ENCODE data around the gene TLR4. TPM values are rescaled to one million over a fixed set of nuclear protein-coding genes. Genes with fewer than 3 reads are reported as not detected.
A peak's percentile ranks its signal among the peaks of the same experiment; 100 is the strongest.

TLR4 gene
- total and polyA plus RNA-seq, 2 experiments from 2014 or later: 0.06 to 0.17 TPM

DNA sequence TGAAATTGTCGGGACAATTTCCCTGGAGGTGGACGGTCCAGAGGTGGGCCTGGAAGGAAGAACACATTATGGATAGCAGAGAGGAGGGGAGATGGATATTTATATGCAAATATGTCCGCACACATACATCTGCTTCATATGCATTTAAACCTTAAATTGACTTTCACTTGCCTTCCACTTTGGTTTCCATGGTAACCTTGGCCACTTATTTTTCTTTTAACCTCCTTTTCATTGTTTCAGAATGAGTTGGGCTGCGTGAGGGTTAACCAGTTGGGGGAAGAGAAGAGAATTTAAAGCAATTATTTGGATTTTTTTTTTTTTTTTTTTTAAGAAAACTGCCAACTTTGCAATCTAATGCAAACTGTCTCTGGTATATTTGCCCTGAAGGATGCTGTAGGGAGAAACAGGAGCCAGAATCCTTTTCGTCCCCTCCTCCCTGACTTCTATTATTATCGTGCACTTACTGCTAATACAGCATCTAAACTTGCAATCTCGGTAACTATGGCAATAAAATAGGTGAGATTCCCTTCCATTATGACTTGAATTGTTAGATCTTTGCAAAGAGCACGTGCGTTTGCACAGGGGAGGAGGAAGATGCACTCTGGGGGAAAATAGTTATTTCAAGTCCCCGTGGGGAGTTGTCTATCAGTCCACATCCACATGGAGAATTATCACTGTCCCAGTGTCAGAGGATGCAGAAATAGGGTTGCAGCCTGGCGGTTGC, 35.6 kb downstream of the TLR4 start (continued):
- TF ChIP-seq, protein P1, sequence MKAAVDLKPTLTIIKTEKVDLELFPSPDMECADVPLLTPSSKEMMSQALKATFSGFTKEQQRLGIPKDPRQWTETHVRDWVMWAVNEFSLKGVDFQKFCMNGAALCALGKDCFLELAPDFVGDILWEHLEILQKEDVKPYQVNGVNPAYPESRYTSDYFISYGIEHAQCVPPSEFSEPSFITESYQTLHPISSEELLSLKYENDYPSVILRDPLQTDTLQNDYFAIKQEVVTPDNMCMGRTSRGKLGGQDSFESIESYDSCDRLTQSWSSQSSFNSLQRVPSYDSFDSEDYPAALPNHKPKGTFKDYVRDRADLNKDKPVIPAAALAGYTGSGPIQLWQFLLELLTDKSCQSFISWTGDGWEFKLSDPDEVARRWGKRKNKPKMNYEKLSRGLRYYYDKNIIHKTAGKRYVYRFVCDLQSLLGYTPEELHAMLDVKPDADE (IDR thresholded peaks at IDR 0.05): no peak
- no peak for TF ChIP-seq ZNF331 (CRISPR knock-in tag; IDR thresholded peaks at IDR 0.05; ENCODE audit: low read depth)

DNA sequence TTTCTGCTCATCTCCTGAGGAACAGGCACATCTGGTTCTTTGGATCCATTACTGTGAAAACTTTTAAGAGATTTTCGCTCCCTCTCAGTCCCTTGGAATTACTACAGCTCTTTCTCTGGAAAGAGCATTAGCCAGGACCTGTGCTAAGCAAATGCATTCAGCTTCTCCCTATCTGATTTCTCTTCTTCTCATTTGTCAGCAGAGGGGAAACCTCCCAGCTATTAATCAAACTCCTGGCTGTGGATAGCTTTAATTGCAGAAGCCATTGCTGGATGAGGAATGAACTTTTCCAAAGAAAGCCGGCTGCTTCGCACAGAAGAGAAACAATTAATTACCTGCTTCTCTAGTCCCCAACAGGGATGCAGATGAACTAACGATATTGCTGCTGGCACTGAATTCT, 37.9 kb downstream of the TLR4 start:
- no peaks in the 10 kb centered on the region for H3K79me2 ChIP-seq (replicated peaks; ENCODE audit: insufficient read depth)
- H3K4me2 ChIP-seq: no peak overlapping the region
- H3K4me3 Mint-ChIP-seq: no peak overlapping the region
- H3K4me1 ChIP-seq (ENCODE audit: insufficient read depth): peaks cover 5% of the 10 kb centered on the region
- H3F3A ChIP-seq (replicated peaks; ENCODE audit: low read depth): no peaks in the 10 kb centered on the region
- ATAC-seq (no peak), DNase-seq (ENCODE audit: low spot score) (no peak)
- H3K36me3 ChIP-seq (ENCODE audit: insufficient read depth): no peaks in the 10 kb centered on the region
- H3K9me3 Mint-ChIP-seq: peaks cover 31% of the 10 kb centered on the region
- no peak overlapping the region for H3K4me3 ChIP-seq
- TF ChIP-seq, protein P1 (IDR thresholded peaks at IDR 0.05): no peak
- TF ChIP-seq EZH2 (IDR thresholded peaks at IDR 0.05; ENCODE audit: low read depth, unreplicated experiment) (no peak), ZNF462 (CRISPR knock-in tag; IDR thresholded peaks at IDR 0.05) (no peak), JUNB (IDR thresholded peaks at IDR 0.05; ENCODE audit: unreplicated experiment) (no peak), REST (IDR thresholded peaks at IDR 0.05; ENCODE audit: unreplicated experiment) (no peak), STAT1 (IDR thresholded peaks at IDR 0.05; ENCODE audit: unreplicated experiment) (no peak), POLR2AphosphoS5 (IDR thresholded peaks at IDR 0.05; ENCODE audit: low read depth) (no peak), NANOG (IDR thresholded peaks at IDR 0.05; ENCODE audit: borderline replicate concordance) (no peak), CTCF (conservative IDR thresholded peaks at IDR 0.05; ENCODE audit: low read depth in 2 of 2) (no peak), ZNF331 (CRISPR knock-in tag; IDR thresholded peaks at IDR 0.05; ENCODE audit: low read depth) (no peak)
- H3K27me3 Mint-ChIP-seq (ENCODE audit: insufficient read depth, low read depth, poor library complexity): peaks cover 4% of the 10 kb centered on the region
- H3K27ac ChIP-seq (ENCODE audit: low read depth): no peak overlapping the region
- H3K36me3 Mint-ChIP-seq (ENCODE audit: low read depth): peaks cover 3% of the 10 kb centered on the region; the same call in 2 of the 3 replicates
- no peaks in the 10 kb centered on the region; the same call in 2 of the 3 replicates for H3K4me1 Mint-ChIP-seq
- peak overlapping the region; percentile 66; the same call in 1 of the 2 replicates for H2AFZ ChIP-seq
- no peak overlapping the region for H3K27ac Mint-ChIP-seq
- peaks cover 27% of the 10 kb centered on the region for H3K27me3 ChIP-seq (ENCODE audit: insufficient read depth)
- H3K9me2 ChIP-seq (ENCODE audit: insufficient read depth): no peaks in the 10 kb centered on the region; the same call in 1 of the 2 replicates
- no peaks in the 10 kb centered on the region for H4K20me1 ChIP-seq (replicated peaks; ENCODE audit: insufficient read depth)

All from GM23338 (cell line).